Activated B cell treated with CpG ODN at 0.5 μM for 24 hours (primary cell): ENCODE measurements around the gene LIN52. TPM values are rescaled to one million over a fixed set of nuclear protein-coding genes. Genes with fewer than 3 reads are reported as not detected.
A peak's percentile ranks its signal among the peaks of the same experiment; 100 is the strongest.

Experiments used
- ATAC-seq: fragments of 200-7000 bp; cut with Tn5 transposase; one replicate; pipeline ENCODE4 v1.10.0; 2021; ENCODE audit warnings: low read depth, mild to moderate bottlenecking, moderate library complexity
- CTCF ChIA-PET: fragments of 350-600 bp; sonication (Branson Sonifier 250); formaldehyde crosslinking; loops from one replicate; lab custom pipeline; 2021; ENCODE audit warnings: antibody characterized with exemption; lab: Charles Lee
- POLR2A ChIA-PET: fragments of 350-600 bp; sonication (Branson Sonifier 250); formaldehyde crosslinking; loops from one replicate; lab custom pipeline; 2021; ENCODE audit warnings: antibody characterized with exemption; lab: Charles Lee
- DNase-seq: peaks from one replicate; pipeline ENCODE4 v3.0.0; 2022
- H3K27ac Mint-ChIP-seq: one replicate; pipeline ENCODE4 v1.8.0; 2020; ENCODE audit warnings: mixed read lengths
- H3K27me3 Mint-ChIP-seq: one replicate; pipeline ENCODE4 v1.8.0; 2021; ENCODE audit warnings: mixed read lengths
- H3K36me3 Mint-ChIP-seq: one replicate; pipeline ENCODE4 v1.8.0; 2021; ENCODE audit warnings: low read depth, mixed read lengths
- H3K4me1 Mint-ChIP-seq: one replicate; pipeline ENCODE4 v1.8.0; 2021; ENCODE audit warnings: mixed read lengths
- H3K4me3 Mint-ChIP-seq: one replicate; pipeline ENCODE4 v1.8.0; 2020; ENCODE audit warnings: mild to moderate bottlenecking, mixed read lengths
- H3K9me3 Mint-ChIP-seq: one replicate; pipeline ENCODE4 v1.8.0; 2020; ENCODE audit warnings: mixed read lengths
- CTCF ChIP-seq: fragments of 200-600 bp; IDR thresholded peaks from one replicate; pipeline ENCODE4 v1.8.0; 2022; ENCODE audit warnings: antibody characterized with exemption, mild to moderate bottlenecking
- intact Hi-C: fragments of 100-400 bp; cut with micrococcal nuclease; formaldehyde crosslinking; loops from one replicate; pipeline ENCODE4 v1.15.1; 2024
- total RNA-seq: library from RNA; stranded (reverse); gene quantifications from 2 replicates; pipeline ENCODE4 v1.2.3, GENCODE V29; 2022

The LIN52 gene
- 7.6 and 12.4 TPM in 2 replicates for total RNA-seq

GRCh38 chr14:74084277-74085046 is at the start of gene LIN52, which contains the start of gene ALDH6A1:
Gene LIN52 (plus strand): TSS chr14:74084956. CDS start chr14:74084975, 19 bp downstream.
Gene ALDH6A1 (minus strand): TSS chr14:74084453. CDS start chr14:74084394, 59 bp downstream.
- peaks cover 18% of the 10 kb centered on the region for H3K36me3 Mint-ChIP-seq
- no peak for TF ChIP-seq CTCF
- DNase-seq = peak; percentile 94
- no peaks in the 10 kb centered on the region for H3K9me3 Mint-ChIP-seq
- H3K4me3 Mint-ChIP-seq = peak within 1 kb of the TSS; percentile 99
- ATAC-seq = peak; percentile 87
- CTCF ChIA-PET = no interaction called here
- H3K4me1 Mint-ChIP-seq = peaks cover 37% of the 10 kb centered on the region
- H3K27me3 Mint-ChIP-seq = no peaks in the 10 kb centered on the region
- H3K27ac Mint-ChIP-seq = peak within 1 kb of the TSS; percentile 93
- POLR2A ChIA-PET = interaction anchor here (0.6 to 0.9 kb wide), 3 partner anchors 317 to 1026 kb away, joined by 3 to 5 read pairs (median 3); partner anchors contain the start of gene RBM25
- intact Hi-C loops = loop anchor here (1.0 to 10.0 kb wide), 10 partner anchors 65 to 1057 kb away; partner anchors contain the start of genes BBOF1, COQ6, DNAL1 and ENTPD5

- POLR2A ChIA-PET = interaction anchor here (0.7 kb wide), 1 partner anchor 1924 kb away, joined by 4 read pairs; no protein-coding TSS in a partner anchor
- H3K36me3 Mint-ChIP-seq = no peaks in the 10 kb centered on the region
- no peaks in the 10 kb centered on the region for H3K27me3 Mint-ChIP-seq
- no peak overlapping the region for H3K4me3 Mint-ChIP-seq
- CTCF ChIA-PET = interaction anchor here (0.7 kb wide), 1 partner anchor 99 kb away, joined by 3 read pairs; no protein-coding TSS in a partner anchor
- ATAC-seq (no peak), DNase-seq (no peak)
- H3K27ac Mint-ChIP-seq = no peak overlapping the region
- H3K9me3 Mint-ChIP-seq = no peaks in the 10 kb centered on the region
- intact Hi-C loops = loop anchor here (5.0 kb wide), 1 partner anchor 528 kb away; no protein-coding TSS in a partner anchor
- no peaks in the 10 kb centered on the region for H3K4me1 Mint-ChIP-seq
- TF ChIP-seq CTCF = no peak
Measured at GRCh38 chr14:74035556-74035955, 49.2 kb upstream of the LIN52 start.

- Mint-ChIP-seq H3K4me1 (no peaks in the 10 kb centered on the region), H3K36me3 (no peaks in the 10 kb centered on the region), H3K27me3 (no peaks in the 10 kb centered on the region), H3K27ac (no peak overlapping the region), H3K4me3 (no peak overlapping the region), H3K9me3 (no peaks in the 10 kb centered on the region)
- peak; percentile 91 for TF ChIP-seq CTCF
- intact Hi-C loops = loop anchor here (2.0 to 5.0 kb wide), 2 partner anchors 309 to 531 kb away; no protein-coding TSS in a partner anchor
- DNase-seq (no peak), ATAC-seq (no peak)
- ChIA-PET CTCF (no interaction called here), POLR2A (no interaction called here)
Measured at GRCh38 chr14:74038020-74038859, 46.5 kb upstream of the LIN52 start.

- Mint-ChIP-seq H3K4me1 (no peaks in the 10 kb centered on the region), H3K27me3 (no peaks in the 10 kb centered on the region), H3K27ac (no peak overlapping the region), H3K36me3 (no peaks in the 10 kb centered on the region), H3K4me3 (no peak overlapping the region), H3K9me3 (no peaks in the 10 kb centered on the region)
- POLR2A ChIA-PET = no interaction called here
- ATAC-seq (no peak), DNase-seq (no peak)
- CTCF ChIA-PET = interaction anchor here (0.7 kb wide), 1 partner anchor 98 kb away, joined by 3 read pairs; no protein-coding TSS in a partner anchor
- intact Hi-C loops = no loop called here
- TF ChIP-seq CTCF = no peak
Measured at GRCh38 chr14:74042296-74042695, 42.5 kb upstream of the LIN52 start.
